Activated CD8-positive, alpha-beta T cell treated with anti-CD3 and anti-CD28 coated beads, Interleukin-2, amount 10 ng/mL, durations not matched to agents 7 days and 5 days (primary cell): ENCODE measurements around the gene DUSP28. TPM values are rescaled to one million over a fixed set of nuclear protein-coding genes. Genes with fewer than 3 reads are reported as not detected.
"Not testable (repeated sequence)": the region's sequence is repeated elsewhere in the genome, so short reads cannot be mapped to it uniquely, and the experiment has no call there.

Experiments used
- ATAC-seq: fragments of 150-1000 bp; cut with Tn5 transposase; one replicate; pipeline ENCODE4 v1.10.0; 2021; ENCODE audit warnings: moderate library complexity
- CTCF ChIA-PET: fragments of 350-600 bp; sonication (Branson Sonifier 250); formaldehyde crosslinking; loops from one replicate; lab custom pipeline; 2021; ENCODE audit warnings: antibody characterized with exemption; lab: Charles Lee
- POLR2A ChIA-PET: fragments of 350-600 bp; sonication (Branson Sonifier 250); formaldehyde crosslinking; loops from one replicate; lab custom pipeline; 2021; ENCODE audit warnings: antibody characterized with exemption; lab: Charles Lee
- DNase-seq: peaks from one replicate; pipeline ENCODE4 v3.0.0-alpha.2; 2020
- H3K27ac Mint-ChIP-seq: one replicate; pipeline ENCODE4 v1.8.0; 2021; ENCODE audit warnings: mild to moderate bottlenecking, mixed read lengths
- H3K27me3 Mint-ChIP-seq: one replicate; pipeline ENCODE4 v1.8.0; 2021; ENCODE audit warnings: low read depth, mixed read lengths
- H3K36me3 Mint-ChIP-seq: one replicate; pipeline ENCODE4 v1.8.0; 2021; ENCODE audit warnings: low read depth, mixed read lengths
- H3K4me1 Mint-ChIP-seq: one replicate; pipeline ENCODE4 v1.8.0; 2021; ENCODE audit warnings: low read depth, mixed read lengths
- H3K4me3 Mint-ChIP-seq: one replicate; pipeline ENCODE4 v1.8.0; 2021; ENCODE audit warnings: mild to moderate bottlenecking, mixed read lengths
- H3K9me3 Mint-ChIP-seq: one replicate; pipeline ENCODE4 v1.8.0; 2022; ENCODE audit warnings: mixed read lengths; ENCODE audit not compliant: insufficient read depth
- total RNA-seq, 2 experiments: library from RNA; stranded (reverse); gene quantifications; one replicate each; pipeline ENCODE4 v1.2.3, GENCODE V29; 2021

The DUSP28 gene
- total RNA-seq, 2 experiments from 2014 or later = 6.8 to 8.1 TPM

DNA sequence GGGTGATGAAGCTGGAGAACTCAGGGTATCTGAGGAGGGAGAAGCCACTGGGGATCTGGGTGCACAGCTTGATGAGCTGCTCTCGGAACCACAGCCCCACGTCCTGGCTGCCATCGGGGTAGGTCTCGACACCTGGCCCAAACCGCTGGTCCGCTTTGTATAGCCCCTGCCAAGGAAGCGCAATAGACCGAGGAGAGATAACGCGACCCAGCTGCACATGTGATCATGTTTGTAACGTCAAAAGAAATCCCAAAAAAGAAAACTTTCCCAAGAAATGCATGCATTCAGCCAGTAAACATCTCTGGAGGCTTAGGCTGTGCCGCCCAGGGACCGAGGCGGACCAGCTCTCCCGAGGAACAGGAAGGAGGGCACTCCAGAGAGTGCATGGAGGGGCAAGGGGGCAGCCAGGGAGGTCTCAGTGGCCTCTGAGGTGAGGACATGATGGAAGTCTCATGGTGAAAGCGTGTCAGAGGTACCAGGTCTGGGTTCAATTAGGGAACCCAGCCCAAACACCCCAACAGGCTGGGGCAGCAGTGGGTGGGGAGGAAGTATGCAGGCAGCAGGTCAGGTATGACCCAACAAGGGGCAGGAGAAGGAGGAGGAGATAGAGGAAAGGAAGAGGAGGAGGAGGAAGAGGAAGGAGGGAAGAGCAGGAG is 30.7 kb upstream of the DUSP28 start:
- ChIA-PET CTCF (interaction anchor here (1.2 kb wide), 1 partner anchor 15 kb away, joined by 7 read pairs; no protein-coding TSS in a partner anchor), POLR2A (no interaction called here)
- Mint-ChIP-seq H3K4me3 (no peak overlapping the region), H3K4me1 (no peaks in the 10 kb centered on the region), H3K9me3 (peaks cover 34% of the 10 kb centered on the region), H3K36me3 (peaks cover 89% of the 10 kb centered on the region), H3K27ac (no peak overlapping the region), H3K27me3 (no peaks in the 10 kb centered on the region)
- DNase-seq (peak; percentile 12), ATAC-seq (no peak)

DNA sequence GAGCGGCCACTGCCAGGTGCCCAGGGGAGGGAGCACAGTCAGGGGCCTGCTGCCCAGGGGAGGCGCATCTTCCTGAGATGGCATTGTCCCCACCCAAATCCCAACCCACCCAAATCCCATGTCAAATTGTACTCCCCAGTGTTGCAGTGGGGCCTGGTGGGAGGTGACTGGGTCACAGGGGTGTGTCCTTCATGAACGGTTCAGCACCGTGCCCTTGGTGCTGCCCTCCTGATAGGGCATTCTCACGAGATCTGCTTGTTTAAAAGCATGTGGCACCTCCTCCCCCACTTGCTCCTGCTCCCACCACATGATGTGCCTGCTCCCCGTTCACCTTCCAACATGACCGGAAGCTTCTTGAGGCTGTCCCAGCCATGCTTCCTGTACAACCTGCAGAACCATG is 30.0 kb upstream of the DUSP28 start:
- H3K4me1 Mint-ChIP-seq = no peaks in the 10 kb centered on the region
- H3K27ac Mint-ChIP-seq = no peak overlapping the region
- no peaks in the 10 kb centered on the region for H3K27me3 Mint-ChIP-seq
- H3K9me3 Mint-ChIP-seq = peaks cover 33% of the 10 kb centered on the region
- DNase-seq (peak; percentile 16), ATAC-seq (no peak)
- no peak overlapping the region for H3K4me3 Mint-ChIP-seq
- POLR2A ChIA-PET = no interaction called here
- CTCF ChIA-PET = no interaction called here
- H3K36me3 Mint-ChIP-seq = peaks cover 89% of the 10 kb centered on the region

DNA sequence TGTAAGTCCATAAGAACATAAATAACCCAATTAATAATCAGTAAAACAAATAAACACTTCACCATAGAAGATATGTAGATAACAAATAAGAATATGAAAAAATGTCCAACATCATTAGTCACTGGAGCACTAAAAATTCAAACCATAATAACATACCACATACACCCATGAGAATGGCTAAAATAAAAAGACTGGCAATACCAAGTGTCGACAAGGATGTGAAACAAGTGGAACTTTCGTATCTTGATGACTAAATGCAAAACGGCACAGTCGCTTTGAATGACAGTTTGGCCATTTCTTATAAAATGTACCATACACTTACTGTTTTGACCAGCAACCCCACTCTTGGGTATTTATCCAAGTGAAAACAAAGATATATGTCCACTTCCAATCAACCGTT is 29.1 kb upstream of the DUSP28 start:
- no peak overlapping the region for H3K4me3 Mint-ChIP-seq
- H3K27me3 Mint-ChIP-seq = no peaks in the 10 kb centered on the region
- CTCF ChIA-PET = interaction anchor here (1.5 kb wide), 1 partner anchor 17 kb away, joined by 7 read pairs; no protein-coding TSS in a partner anchor
- H3K9me3 Mint-ChIP-seq = peaks cover 31% of the 10 kb centered on the region
- H3K4me1 Mint-ChIP-seq = no peaks in the 10 kb centered on the region
- POLR2A ChIA-PET = interaction anchor here (0.6 kb wide), 1 partner anchor 38 kb away, joined by 3 read pairs; no protein-coding TSS in a partner anchor
- ATAC-seq (no peak), DNase-seq (no peak)
- H3K27ac Mint-ChIP-seq = no peak overlapping the region
- H3K36me3 Mint-ChIP-seq = peaks cover 88% of the 10 kb centered on the region

- Mint-ChIP-seq H3K4me1 (no peaks in the 10 kb centered on the region), H3K27me3 (no peaks in the 10 kb centered on the region), H3K36me3 (peaks cover 79% of the 10 kb centered on the region), H3K4me3 (no peak overlapping the region), H3K27ac (no peak overlapping the region), H3K9me3 (peaks cover 31% of the 10 kb centered on the region)
- no peak for DNase-seq
- ATAC-seq = no peak
- ChIA-PET CTCF (interaction anchor here (1.0 to 1.5 kb wide), 2 partner anchors 18 to 33 kb away, joined by 3 to 7 read pairs; no protein-coding TSS in a partner anchor), POLR2A (no interaction called here)
Measured at GRCh38 chr2:240532031-240532775, 28.0 kb upstream of the DUSP28 start.

- Mint-ChIP-seq H3K9me3 (peaks cover 8% of the 10 kb centered on the region), H3K27ac (no peak overlapping the region), H3K27me3 (no peaks in the 10 kb centered on the region), H3K36me3 (peaks cover 66% of the 10 kb centered on the region), H3K4me1 (no peaks in the 10 kb centered on the region), H3K4me3 (no peak overlapping the region)
- CTCF ChIA-PET = interaction anchor here (1.8 kb wide), 1 partner anchor 24 kb away, joined by 6 read pairs; no protein-coding TSS in a partner anchor
- DNase-seq (peak; percentile 9), ATAC-seq (no peak)
- POLR2A ChIA-PET = interaction anchor here (0.6 kb wide), 1 partner anchor 14 kb away, joined by 3 read pairs; no protein-coding TSS in a partner anchor
Measured at GRCh38 chr2:240538031-240538780, 22.0 kb upstream of the DUSP28 start.

GRCh38 chr2:240539101-240539500 is 21.1 kb upstream of the DUSP28 start:
- H3K9me3 Mint-ChIP-seq, H3K4me3 Mint-ChIP-seq, ATAC-seq, H3K27ac Mint-ChIP-seq, H3K27me3 Mint-ChIP-seq, H3K4me1 Mint-ChIP-seq: not testable (repeated sequence)
- peak; percentile 8 for DNase-seq
- CTCF ChIA-PET = interaction anchor here (1.8 kb wide), 1 partner anchor 25 kb away, joined by 6 read pairs; no protein-coding TSS in a partner anchor
- peaks cover 61% of the 10 kb centered on the region for H3K36me3 Mint-ChIP-seq
- POLR2A ChIA-PET = interaction anchor here (0.6 kb wide), 1 partner anchor 15 kb away, joined by 3 read pairs; no protein-coding TSS in a partner anchor

DNA sequence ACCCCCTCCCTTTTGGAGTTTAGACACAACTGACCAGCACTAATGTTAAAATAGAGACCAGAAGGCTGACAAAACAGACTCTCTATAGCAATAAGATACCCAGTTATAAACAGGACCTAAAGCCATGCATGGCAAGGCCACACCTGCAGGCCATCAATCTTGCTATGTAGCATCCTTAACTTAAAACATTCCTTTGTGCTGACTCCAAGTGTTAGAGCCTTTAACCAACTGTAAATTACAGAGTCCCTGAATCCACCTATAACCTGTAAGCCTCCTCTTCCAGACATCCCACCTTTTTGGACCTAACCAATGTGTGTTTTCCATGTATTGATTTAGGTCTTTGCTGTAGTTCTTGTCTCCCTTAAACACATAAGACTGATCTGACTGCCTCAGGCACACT is 20.3 kb upstream of the DUSP28 start:
- Mint-ChIP-seq H3K4me3 (no peak overlapping the region), H3K27me3 (no peaks in the 10 kb centered on the region), H3K4me1 (no peaks in the 10 kb centered on the region), H3K9me3 (peaks cover 4% of the 10 kb centered on the region), H3K27ac (no peak overlapping the region), H3K36me3 (peaks cover 58% of the 10 kb centered on the region)
- CTCF ChIA-PET = no interaction called here
- POLR2A ChIA-PET = no interaction called here
- ATAC-seq (no peak), DNase-seq (peak; percentile 1)

- Mint-ChIP-seq H3K27me3 (no peaks in the 10 kb centered on the region), H3K27ac (no peak overlapping the region), H3K4me1 (peaks cover under 1% of the 10 kb centered on the region), H3K9me3 (peaks cover 4% of the 10 kb centered on the region), H3K4me3 (no peak overlapping the region), H3K36me3 (peaks cover 49% of the 10 kb centered on the region)
- DNase-seq (no peak), ATAC-seq (no peak)
- ChIA-PET CTCF (interaction anchor here (1.4 to 4.2 kb wide), 2 partner anchors 14 to 37 kb away, joined by 7 to 16 read pairs; no protein-coding TSS in a partner anchor), POLR2A (interaction anchor here (0.7 to 1.0 kb wide), 3 partner anchors 10 to 71 kb away, joined by 3 read pairs; no protein-coding TSS in a partner anchor)
Measured at GRCh38 chr2:240551288-240551687, 8.9 kb upstream of the DUSP28 start.

GRCh38 chr2:240551811-240552210 is 8.3 kb upstream of the DUSP28 start:
- DNase-seq = peak; percentile 5
- no peak for ATAC-seq
- POLR2A ChIA-PET = interaction anchor here (0.9 to 1.0 kb wide), 2 partner anchors 9 to 69 kb away, joined by 3 read pairs; no protein-coding TSS in a partner anchor
- Mint-ChIP-seq H3K36me3 (peaks cover 53% of the 10 kb centered on the region), H3K27ac (no peak overlapping the region), H3K4me3 (no peak overlapping the region), H3K9me3 (peaks cover 4% of the 10 kb centered on the region), H3K27me3 (no peaks in the 10 kb centered on the region), H3K4me1 (peaks cover 6% of the 10 kb centered on the region)
- CTCF ChIA-PET = interaction anchor here (1.4 to 4.2 kb wide), 2 partner anchors 14 to 38 kb away, joined by 7 to 16 read pairs; no protein-coding TSS in a partner anchor

DNA sequence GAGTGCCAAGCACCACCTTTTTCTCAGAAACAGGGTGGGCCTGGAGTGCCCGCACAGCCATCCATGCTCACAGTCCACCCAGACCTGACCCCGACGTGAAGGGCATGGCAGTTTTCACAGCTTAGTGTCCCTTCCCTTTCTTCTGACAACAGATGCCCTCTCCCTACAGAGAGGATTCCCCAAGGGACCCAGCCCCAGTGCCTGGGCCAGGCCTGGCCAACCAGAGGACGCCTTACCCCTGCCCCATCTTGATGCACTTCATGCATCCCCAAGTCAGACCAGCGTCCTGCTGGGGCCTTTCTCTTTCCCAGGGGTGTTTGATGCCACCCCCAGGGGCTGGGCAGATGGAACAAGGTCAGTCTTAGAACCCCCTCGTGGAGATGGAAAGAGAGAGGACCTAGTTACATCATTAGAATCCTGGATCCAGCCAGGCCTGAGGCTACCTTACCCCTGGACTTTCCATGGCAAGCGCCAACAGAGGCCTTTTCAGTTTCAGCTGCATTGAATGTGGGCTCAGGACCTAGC is 6.1 kb upstream of the DUSP28 start:
- Mint-ChIP-seq H3K4me1 (peaks cover 21% of the 10 kb centered on the region), H3K36me3 (peaks cover 58% of the 10 kb centered on the region), H3K27ac (no peak overlapping the region), H3K27me3 (no peaks in the 10 kb centered on the region), H3K9me3 (peaks cover 4% of the 10 kb centered on the region), H3K4me3 (no peak overlapping the region)
- peak; percentile 14 for DNase-seq
- ChIA-PET CTCF (interaction anchor here (4.2 kb wide), 1 partner anchor 40 kb away, joined by 16 read pairs; no protein-coding TSS in a partner anchor), POLR2A (no interaction called here)
- no peak for ATAC-seq
